Prostate gland (tissue), 2 donors: ENCODE data around the gene CETP.

ENCODE experiments used
- POLR2AphosphoS5 ChIP-seq: sonication (generic); formaldehyde crosslinking; IDR thresholded peaks from one replicate; pipeline ENCODE4 v1.6.1; 2017; ENCODE audit warnings: antibody characterized with exemption
- TF ChIP-seq, protein P1 (sequence below), 4 experiments: fragments of 200-600 bp in 2 of 4; fragments of 450-650 bp in 2 of 4; sonication (generic) in 2 of 4; IDR thresholded peaks; 1 replicate in 3 of 4; 2 replicates in 1 of 4; pipeline ENCODE4 v1.5.1; 2016 to 2019; ENCODE audit warnings: antibody characterized with exemption in 4 of 4, mild to moderate bottlenecking in 2 of 4, moderate library complexity in 2 of 4

DNA sequence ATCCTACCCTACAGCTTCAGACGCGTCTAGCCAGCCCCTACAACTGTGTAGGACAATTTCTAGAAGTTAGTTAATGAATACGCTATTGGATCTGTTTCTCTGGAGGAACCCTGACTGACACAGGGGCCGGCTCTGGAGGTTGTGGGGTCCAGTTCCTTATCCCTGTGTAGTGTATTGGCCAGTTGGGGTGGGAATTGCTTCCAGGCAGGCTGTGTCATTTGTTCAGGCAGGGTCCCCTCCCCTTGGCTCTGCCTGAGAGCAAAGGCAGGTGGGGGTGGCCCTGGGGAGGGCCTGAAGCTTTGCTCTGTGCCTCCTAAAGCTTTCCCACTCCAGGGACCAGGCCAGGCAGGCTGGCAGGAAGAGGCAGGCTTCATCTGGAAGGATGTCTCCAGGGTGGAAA, 11.7 kb upstream of the CETP start:
- TF ChIP-seq, protein P1, sequence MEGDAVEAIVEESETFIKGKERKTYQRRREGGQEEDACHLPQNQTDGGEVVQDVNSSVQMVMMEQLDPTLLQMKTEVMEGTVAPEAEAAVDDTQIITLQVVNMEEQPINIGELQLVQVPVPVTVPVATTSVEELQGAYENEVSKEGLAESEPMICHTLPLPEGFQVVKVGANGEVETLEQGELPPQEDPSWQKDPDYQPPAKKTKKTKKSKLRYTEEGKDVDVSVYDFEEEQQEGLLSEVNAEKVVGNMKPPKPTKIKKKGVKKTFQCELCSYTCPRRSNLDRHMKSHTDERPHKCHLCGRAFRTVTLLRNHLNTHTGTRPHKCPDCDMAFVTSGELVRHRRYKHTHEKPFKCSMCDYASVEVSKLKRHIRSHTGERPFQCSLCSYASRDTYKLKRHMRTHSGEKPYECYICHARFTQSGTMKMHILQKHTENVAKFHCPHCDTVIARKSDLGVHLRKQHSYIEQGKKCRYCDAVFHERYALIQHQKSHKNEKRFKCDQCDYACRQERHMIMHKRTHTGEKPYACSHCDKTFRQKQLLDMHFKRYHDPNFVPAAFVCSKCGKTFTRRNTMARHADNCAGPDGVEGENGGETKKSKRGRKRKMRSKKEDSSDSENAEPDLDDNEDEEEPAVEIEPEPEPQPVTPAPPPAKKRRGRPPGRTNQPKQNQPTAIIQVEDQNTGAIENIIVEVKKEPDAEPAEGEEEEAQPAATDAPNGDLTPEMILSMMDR (IDR thresholded peaks at IDR 0.05), result no peak
- no peak for TF ChIP-seq POLR2AphosphoS5
